Astrocyte of the spinal cord (primary cell): Measurements from ENCODE around the gene GORAB.

Experiments used
- DNase-seq: peaks from one replicate; pipeline ENCODE4 v3.0.0; 2011; ENCODE audit warnings: low read depth, low spot score
- H3K4me3 ChIP-seq: 2 replicates; pipeline ENCODE4 v1.5.1; 2011; ENCODE audit warnings: low read depth, mild to moderate bottlenecking, low read length, moderate library complexity
- CTCF ChIP-seq: IDR thresholded peaks from 2 replicates; pipeline ENCODE4 v1.5.1; 2012; ENCODE audit warnings: low read depth, mild to moderate bottlenecking, low read length, inconsistent platforms
- in situ Hi-C: cut with HindIII; loops from 2 replicates; pipeline ENCODE4 v1.10.0; 2017; ENCODE audit warnings: low sequenced_read_pairs

Gene GORAB

GRCh38 chr1:170547255-170547654 lies 15.3 kb downstream of the GORAB start:
- no peak for DNase-seq
- no peak for TF ChIP-seq CTCF
- no peak overlapping the region for H3K4me3 ChIP-seq
- in situ Hi-C loops = no loop called here

GRCh38 chr1:170548497-170548896 lies 16.5 kb downstream of the GORAB start:
- no peak overlapping the region for H3K4me3 ChIP-seq
- no peak for TF ChIP-seq CTCF
- in situ Hi-C loops = no loop called here
- no peak for DNase-seq

GRCh38 chr1:170555370-170555769 lies 23.4 kb downstream of the GORAB start:
- no peak overlapping the region for H3K4me3 ChIP-seq
- DNase-seq = no peak
- in situ Hi-C loops = no loop called here
- TF ChIP-seq CTCF = no peak

GRCh38 chr1:170556917-170557316 lies 25.0 kb downstream of the GORAB start:
- no peak for TF ChIP-seq CTCF
- DNase-seq = no peak
- in situ Hi-C loops = no loop called here
- H3K4me3 ChIP-seq = no peak overlapping the region

GRCh38 chr1:170558731-170559130 lies 26.8 kb downstream of the GORAB start:
- no peak for DNase-seq
- H3K4me3 ChIP-seq = no peak overlapping the region
- no peak for TF ChIP-seq CTCF
- in situ Hi-C loops = no loop called here

GRCh38 chr1:170559166-170559565 lies 27.2 kb downstream of the GORAB start:
- TF ChIP-seq CTCF = no peak
- in situ Hi-C loops = no loop called here

GRCh38 chr1:170560681-170561285 lies 28.8 kb downstream of the GORAB start:
- in situ Hi-C loops = no loop called here
- DNase-seq = no peak
- H3K4me3 ChIP-seq = no peak overlapping the region
- TF ChIP-seq CTCF = no peak

More at GRCh38 chr1:170559166-170559565, 27.2 kb downstream of the GORAB start:
- no peak overlapping the region for H3K4me3 ChIP-seq
- no peak for DNase-seq
